Fibroblast of villous mesenchyme (primary cell): ENCODE data around the gene TMEM217. TPM values are rescaled to one million over a fixed set of nuclear protein-coding genes. Genes with fewer than 3 reads are reported as not detected.
A peak's percentile ranks its signal among the peaks of the same experiment; 100 is the strongest.

Experiments used
- DNase-seq: peaks from one replicate; pipeline ENCODE4 v3.0.0-alpha.2; 2010; ENCODE audit warnings: low read depth
- H3K4me3 ChIP-seq: 2 replicates; pipeline ENCODE4 v1.5.1; 2011; ENCODE audit warnings: low read depth, mild to moderate bottlenecking, low read length
- total RNA-seq: library from RNA; depleted of rRNA; stranded (reverse); fragments of >200 nt; gene quantifications from 2 replicates; pipeline ENCODE4 v1.2.3, GENCODE V29; 2012
- TF ChIP-seq, protein P1 (sequence below): IDR thresholded peaks from 2 replicates; pipeline ENCODE4 v1.5.1; 2012; ENCODE audit warnings: low read depth, mild to moderate bottlenecking, low read length; ENCODE audit not compliant: insufficient read depth

The TMEM217 gene
- total RNA-seq, 1 donor: 3.5 TPM

DNA sequence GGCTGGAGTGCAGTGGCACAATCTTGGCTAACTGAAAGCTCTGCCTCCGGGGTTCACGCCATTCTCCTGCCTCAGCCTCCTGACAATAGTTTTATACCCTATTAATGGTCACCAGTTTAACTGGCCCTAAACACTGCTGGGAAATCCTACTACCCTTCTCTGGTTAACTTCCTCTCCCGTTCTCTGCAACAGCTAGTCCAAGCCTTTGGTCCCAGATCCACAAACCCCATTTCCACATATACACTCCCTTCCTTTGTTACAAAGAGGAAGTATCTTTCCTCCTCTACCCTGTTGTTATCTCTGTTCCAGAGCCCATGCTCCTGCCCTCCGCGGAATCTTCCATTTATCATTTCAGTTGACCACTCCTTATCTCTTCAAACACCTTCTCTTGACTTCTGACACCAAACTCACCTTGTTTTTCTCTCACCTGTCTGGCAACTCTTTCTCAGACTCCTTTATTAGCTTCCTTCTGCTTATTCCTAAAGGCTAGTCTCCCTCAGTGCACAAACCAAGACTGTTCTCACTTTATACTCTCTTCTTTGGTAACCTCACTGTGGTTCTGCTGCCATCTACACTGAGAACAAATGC is 25.4 kb downstream of the TMEM217 start:
- DNase-seq: no peak
- TF ChIP-seq, protein P1, sequence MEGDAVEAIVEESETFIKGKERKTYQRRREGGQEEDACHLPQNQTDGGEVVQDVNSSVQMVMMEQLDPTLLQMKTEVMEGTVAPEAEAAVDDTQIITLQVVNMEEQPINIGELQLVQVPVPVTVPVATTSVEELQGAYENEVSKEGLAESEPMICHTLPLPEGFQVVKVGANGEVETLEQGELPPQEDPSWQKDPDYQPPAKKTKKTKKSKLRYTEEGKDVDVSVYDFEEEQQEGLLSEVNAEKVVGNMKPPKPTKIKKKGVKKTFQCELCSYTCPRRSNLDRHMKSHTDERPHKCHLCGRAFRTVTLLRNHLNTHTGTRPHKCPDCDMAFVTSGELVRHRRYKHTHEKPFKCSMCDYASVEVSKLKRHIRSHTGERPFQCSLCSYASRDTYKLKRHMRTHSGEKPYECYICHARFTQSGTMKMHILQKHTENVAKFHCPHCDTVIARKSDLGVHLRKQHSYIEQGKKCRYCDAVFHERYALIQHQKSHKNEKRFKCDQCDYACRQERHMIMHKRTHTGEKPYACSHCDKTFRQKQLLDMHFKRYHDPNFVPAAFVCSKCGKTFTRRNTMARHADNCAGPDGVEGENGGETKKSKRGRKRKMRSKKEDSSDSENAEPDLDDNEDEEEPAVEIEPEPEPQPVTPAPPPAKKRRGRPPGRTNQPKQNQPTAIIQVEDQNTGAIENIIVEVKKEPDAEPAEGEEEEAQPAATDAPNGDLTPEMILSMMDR: no peak
- H3K4me3 ChIP-seq: no peak overlapping the region

DNA sequence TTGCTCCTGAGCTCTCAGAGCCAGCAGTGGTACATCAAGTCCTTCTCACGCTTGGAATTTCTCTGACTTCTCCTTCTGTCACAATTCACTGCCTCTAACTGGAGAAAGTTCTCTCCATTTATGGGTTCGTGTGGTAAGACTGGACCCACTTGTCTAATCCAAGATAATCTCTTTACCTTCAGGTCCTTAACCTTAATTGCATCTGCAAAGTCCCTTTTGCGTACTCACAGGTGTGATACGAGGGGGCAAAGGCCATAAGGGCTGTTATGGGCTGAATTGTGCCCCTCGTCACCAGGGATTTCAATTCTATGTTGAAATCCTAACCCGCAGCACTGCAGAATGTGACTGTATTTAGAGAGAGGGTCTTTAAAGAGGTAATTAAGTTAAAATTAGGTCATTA is 27.8 kb downstream of the TMEM217 start:
- H3K4me3 ChIP-seq: no peak overlapping the region
- TF ChIP-seq, protein P1: no peak
- no peak for DNase-seq

DNA sequence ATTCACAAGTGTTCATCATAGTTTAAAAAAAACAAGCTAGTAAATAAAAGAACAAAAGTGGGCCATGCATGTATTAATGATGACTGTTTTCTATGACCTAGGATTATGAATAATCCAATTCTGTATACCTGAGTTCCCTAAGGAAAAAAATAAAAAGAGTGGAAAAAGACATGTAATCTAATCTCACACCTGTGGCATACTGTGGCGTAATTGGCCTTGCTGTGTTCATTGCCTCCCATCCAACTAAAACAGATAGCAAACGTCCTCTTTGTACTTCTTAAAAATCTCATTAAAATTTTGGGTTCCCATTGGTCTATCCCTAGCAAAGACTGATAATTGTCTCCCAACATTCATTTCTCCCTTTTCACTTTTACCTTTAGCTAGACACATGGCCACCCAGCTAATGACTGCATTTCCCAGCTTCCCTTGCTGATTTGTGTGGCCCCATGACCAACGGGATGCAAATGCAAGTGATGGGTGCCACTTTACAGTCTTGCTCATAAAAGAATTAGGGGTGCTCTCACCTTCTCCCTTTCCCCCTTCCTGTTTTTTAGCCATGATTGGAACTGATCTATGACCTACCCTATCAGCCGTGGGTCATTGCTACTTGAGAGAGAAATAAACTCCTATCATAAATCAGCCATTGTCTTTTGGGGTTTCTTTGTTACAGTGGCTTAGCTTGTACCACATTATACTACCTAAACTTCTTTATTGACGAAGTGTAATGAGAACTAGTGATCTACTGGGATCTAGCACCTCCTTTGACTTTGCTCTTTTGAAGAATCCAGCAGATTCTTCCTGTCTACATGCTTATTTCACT is 32.4 kb downstream of the TMEM217 start:
- TF ChIP-seq, protein P1: no peak
- no peak overlapping the region for H3K4me3 ChIP-seq
- no peak for DNase-seq

DNA sequence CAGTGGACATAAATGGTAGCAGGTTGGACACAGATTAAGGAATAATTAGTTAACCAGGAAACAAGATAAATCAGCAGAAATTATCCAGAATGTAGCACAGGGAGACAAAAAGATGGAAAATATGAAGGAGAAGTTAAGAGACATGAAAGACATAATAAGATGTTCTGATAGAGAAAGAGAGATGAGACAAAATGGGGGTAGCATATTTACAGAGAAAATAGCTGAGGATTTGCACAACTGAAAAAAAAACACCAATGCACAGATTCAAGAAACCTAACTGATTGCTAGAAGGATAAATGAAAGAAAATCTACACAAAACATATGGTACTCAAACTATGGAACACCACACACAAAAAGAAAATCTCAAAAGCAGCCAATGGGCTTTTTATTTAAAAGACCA is 35.0 kb downstream of the TMEM217 start:
- H3K4me3 ChIP-seq: peak overlapping the region; percentile 73
- no peak for DNase-seq
- TF ChIP-seq, protein P1: no peak

DNA sequence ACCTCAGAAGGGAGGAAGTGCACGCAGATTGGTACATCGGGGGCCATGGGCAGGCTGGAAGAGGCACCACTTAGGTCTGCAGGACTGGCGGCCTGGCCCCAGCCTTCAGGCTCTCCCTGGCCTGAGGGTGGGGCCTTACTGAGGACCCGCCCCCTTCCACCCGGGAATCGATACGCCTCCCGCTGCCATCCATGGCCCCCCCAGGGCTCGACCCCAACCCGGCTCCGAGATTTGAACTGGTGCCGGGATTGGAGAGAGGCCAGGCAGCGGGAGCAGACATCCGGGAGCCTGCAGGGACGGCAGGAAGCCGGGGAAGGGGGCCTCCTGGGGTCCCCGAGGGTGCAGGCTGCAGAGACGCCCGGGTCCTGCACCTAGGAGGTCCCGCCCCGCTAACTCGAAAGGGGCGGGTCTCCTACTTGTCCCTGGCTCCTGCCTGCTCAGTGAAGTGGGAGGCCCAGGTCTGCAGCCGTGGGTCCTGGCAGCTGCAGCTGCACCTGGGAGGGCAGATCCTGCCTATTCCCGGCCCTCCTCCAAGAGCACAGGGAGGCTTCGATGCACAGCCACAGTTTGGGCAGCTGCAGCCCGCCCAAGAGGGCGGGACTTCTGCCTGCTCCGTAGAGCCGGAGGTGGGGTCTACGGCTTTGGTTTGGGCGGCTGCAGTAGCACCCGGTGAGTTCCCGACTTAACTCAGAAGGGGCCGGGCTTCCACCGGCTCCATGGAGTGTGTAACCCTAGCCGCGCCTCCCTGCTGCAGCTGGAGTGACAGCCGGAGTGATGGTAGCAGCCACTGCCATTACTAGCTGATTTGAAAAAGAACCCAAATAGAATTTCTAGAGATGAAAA is 35.6 kb downstream of the TMEM217 start:
- peak overlapping the region; percentile 73 for H3K4me3 ChIP-seq
- peak; percentile 89 for DNase-seq
- TF ChIP-seq, protein P1: peak; percentile 4

DNA sequence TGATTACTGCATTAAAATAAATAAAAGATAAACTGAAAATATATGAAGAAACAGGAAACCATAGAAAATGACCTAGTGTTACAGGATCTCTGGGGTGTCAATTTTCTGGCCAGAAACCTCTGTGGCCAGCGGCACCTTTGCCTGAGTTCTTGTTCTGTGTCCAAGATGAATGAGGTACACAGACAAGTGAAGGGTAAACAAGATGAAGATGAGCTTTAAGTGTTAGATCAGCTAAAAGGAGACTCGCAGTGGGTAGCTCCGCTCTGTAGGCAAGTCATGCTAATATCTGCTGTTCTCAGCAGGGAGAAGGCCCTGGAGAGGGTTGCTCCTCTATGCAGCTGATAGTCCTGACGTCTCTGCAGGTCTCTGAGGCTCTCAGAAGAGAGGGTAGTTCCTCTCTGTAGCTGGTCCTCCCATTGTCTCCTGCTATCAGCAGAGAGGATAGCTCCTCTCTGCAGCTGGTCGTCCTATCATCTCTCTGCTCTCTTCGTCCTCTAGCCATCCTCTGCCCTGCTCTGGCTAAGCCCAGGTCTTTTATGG is 36.3 kb downstream of the TMEM217 start:
- peak overlapping the region; percentile 73 for H3K4me3 ChIP-seq
- DNase-seq: no peak
- TF ChIP-seq, protein P1: no peak
